C4-2B (cell line): ENCODE data around the gene SBNO2.

Experiments used
- H3K27ac ChIP-seq: fragments of 450-650 bp; 2 replicates; pipeline ENCODE4 v1.5.1; 2017
- CTCF ChIP-seq: fragments of 450-650 bp; conservative IDR thresholded peaks from 2 replicates; pipeline ENCODE4 v1.5.1; 2017; ENCODE audit warnings: mild to moderate bottlenecking
- ZFX ChIP-seq: fragments of 450-650 bp; IDR thresholded peaks from 2 replicates; pipeline ENCODE4 v1.6.1; 2017

Gene SBNO2

GRCh38 chr19:1151917-1152587 is 22.0 kb downstream of the SBNO2 start:
- no peak overlapping the region for H3K27ac ChIP-seq
- TF ChIP-seq CTCF (no peak), ZFX (no peak)

GRCh38 chr19:1151037-1151724 is 22.9 kb downstream of the SBNO2 start:
- TF ChIP-seq ZFX (no peak), CTCF (no peak)
- no peak overlapping the region for H3K27ac ChIP-seq

GRCh38 chr19:1150333-1151036 is 23.6 kb downstream of the SBNO2 start:
- TF ChIP-seq CTCF (no peak), ZFX (no peak)
- H3K27ac ChIP-seq, result no peak overlapping the region

- TF ChIP-seq ZFX (no peak), CTCF (no peak)
- no peak overlapping the region for H3K27ac ChIP-seq
Measured at GRCh38 chr19:1149259-1150045, 24.6 kb downstream of the SBNO2 start.

GRCh38 chr19:1147934-1148549 is 26.0 kb downstream of the SBNO2 start:
- TF ChIP-seq ZFX (no peak), CTCF (no peak)

GRCh38 chr19:1146858-1147780 is 26.9 kb downstream of the SBNO2 start:
- TF ChIP-seq ZFX, result no peak
- TF ChIP-seq CTCF, result no peak

More at GRCh38 chr19:1147934-1148549, 26.0 kb downstream of the SBNO2 start:
- H3K27ac ChIP-seq, result no peak overlapping the region

More at GRCh38 chr19:1146858-1147780, 26.9 kb downstream of the SBNO2 start:
- no peak overlapping the region for H3K27ac ChIP-seq
